ENCODE data around the gene PLXNC1. TPM values are rescaled to one million over a fixed set of nuclear protein-coding genes. Genes with fewer than 3 reads are reported as not detected.

The PLXNC1 gene
- total and polyA plus RNA-seq, 2 donors (not counting 1 experiment from before 2014, with no cell fraction given): 9.7 to 33.6 TPM

DNA sequence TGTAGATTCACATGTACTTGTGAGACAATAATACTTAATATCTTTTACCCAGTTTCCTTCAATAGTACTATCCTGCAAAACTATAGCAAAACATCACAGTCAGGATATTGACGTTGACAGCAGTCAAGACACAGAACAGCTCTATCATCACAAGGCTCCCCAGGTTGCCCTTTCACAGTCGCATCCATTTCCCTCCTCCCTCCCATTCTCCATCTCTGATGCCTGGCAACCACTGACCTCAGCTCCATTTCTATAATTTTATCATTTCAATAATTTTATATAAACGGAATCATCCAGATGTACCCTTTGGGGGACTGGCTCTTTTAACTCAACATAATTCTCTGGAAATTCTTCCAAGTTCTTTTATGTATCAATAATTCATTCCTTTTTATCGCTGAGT lies 81.5 kb downstream of the PLXNC1 start:
- TF ChIP-seq, protein P1, sequence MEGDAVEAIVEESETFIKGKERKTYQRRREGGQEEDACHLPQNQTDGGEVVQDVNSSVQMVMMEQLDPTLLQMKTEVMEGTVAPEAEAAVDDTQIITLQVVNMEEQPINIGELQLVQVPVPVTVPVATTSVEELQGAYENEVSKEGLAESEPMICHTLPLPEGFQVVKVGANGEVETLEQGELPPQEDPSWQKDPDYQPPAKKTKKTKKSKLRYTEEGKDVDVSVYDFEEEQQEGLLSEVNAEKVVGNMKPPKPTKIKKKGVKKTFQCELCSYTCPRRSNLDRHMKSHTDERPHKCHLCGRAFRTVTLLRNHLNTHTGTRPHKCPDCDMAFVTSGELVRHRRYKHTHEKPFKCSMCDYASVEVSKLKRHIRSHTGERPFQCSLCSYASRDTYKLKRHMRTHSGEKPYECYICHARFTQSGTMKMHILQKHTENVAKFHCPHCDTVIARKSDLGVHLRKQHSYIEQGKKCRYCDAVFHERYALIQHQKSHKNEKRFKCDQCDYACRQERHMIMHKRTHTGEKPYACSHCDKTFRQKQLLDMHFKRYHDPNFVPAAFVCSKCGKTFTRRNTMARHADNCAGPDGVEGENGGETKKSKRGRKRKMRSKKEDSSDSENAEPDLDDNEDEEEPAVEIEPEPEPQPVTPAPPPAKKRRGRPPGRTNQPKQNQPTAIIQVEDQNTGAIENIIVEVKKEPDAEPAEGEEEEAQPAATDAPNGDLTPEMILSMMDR (IDR thresholded peaks at IDR 0.05): no peak
- TF ChIP-seq EZH2 (IDR thresholded peaks at IDR 0.05; ENCODE audit: borderline replicate concordance, insufficient read depth, low read depth, low read length, poor library complexity, severe bottlenecking): no peak
- H2AFZ ChIP-seq (ENCODE audit: insufficient read depth, low read depth, low read length, poor library complexity, severe bottlenecking): no peak overlapping the region
- no peaks in the 10 kb centered on the region for H3K27me3 ChIP-seq (replicated peaks in 1 of 4; ENCODE audit: control extremely low read depth in 1 of 4, control insufficient read depth in 3 of 4, insufficient read depth in 4 of 4, low read length in 3 of 4)
- DNase-seq (no peak), ATAC-seq (ENCODE audit: low read depth) (no peak)
- H3K79me2 ChIP-seq (ENCODE audit: control insufficient read depth, insufficient read depth, low read length): peaks cover 4% of the 10 kb centered on the region
- H3K4me2 ChIP-seq (replicated peaks; ENCODE audit: low read depth, low read length, poor library complexity, severe bottlenecking): no peak overlapping the region
- intact Hi-C loops (cut with micrococcal nuclease): no loop called here
- H3K9ac ChIP-seq (ENCODE audit: low read length): no peak overlapping the region
- H3K27ac Mint-ChIP-seq: no peak overlapping the region
- peaks cover 41% of the 10 kb centered on the region for H3K4me1 Mint-ChIP-seq
- H3K4me3 Mint-ChIP-seq: no peak overlapping the region
- peaks cover 18 to 21% of the 10 kb centered on the region in 2 donors for H3K4me1 ChIP-seq (ENCODE audit: control insufficient read depth in 2 of 2, insufficient read depth in 2 of 2, low read length in 2 of 2)
- 93% methylated on average over 2 of the region's 4 CpGs for WGBS (ENCODE audit: insufficient coverage)
- no peak overlapping the region for H3K4me3 ChIP-seq (ENCODE audit: control extremely low read depth in 1 of 5, extremely low read depth in 1 of 5, insufficient read depth in 1 of 5, low read depth in 2 of 5, low read length in 4 of 5)
- no peaks in the 10 kb centered on the region for H3K9me3 ChIP-seq (ENCODE audit: control extremely low read depth in 1 of 3, control insufficient read depth in 2 of 3, insufficient read depth in 1 of 3, low read length in 2 of 3)
- H3K36me3 ChIP-seq (replicated peaks in 1 of 2; ENCODE audit: control extremely low read depth in 1 of 2, control insufficient read depth in 1 of 2, extremely low read depth in 1 of 2, insufficient read depth in 2 of 2, low read length in 1 of 2): peaks cover 4 to 24% of the 10 kb centered on the region in 2 experiments
- ChIA-PET CTCF (no interaction called here), POLR2A (no interaction called here)
- H3K9me3 Mint-ChIP-seq (ENCODE audit: insufficient read depth): no peaks in the 10 kb centered on the region
- H3K27me3 Mint-ChIP-seq: no peaks in the 10 kb centered on the region
- no peaks in the 10 kb centered on the region for H4K20me1 ChIP-seq (ENCODE audit: control insufficient read depth, insufficient read depth, low read length, poor library complexity, severe bottlenecking)
- H3K27ac ChIP-seq (ENCODE audit: low read length in 2 of 2): no peak overlapping the region

DNA sequence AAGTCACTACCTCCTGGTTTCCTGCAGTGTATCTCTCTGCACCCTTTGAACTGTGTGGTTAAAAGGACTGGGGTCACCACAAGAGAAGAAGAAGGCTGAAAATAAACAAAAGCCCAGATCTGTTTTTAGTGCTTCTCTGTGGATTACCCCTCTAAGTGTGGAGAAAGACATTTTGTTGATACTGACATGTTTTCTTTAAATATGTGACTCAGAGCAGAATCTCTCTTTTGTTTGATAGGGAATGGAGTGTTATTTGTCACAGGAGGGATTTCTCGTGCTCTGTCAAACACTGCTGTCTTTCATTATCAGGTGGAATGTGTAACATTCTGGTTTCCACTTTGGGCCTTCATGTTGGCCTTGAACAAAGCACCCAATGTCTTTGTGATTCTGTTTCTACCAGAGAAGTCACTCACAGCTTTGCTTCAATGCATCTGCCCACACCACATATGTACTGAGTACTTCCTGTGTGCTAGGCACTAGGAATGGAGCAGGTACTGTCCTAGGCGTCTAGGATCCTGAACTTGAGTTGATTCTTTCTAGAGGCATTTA lies 82.1 kb downstream of the PLXNC1 start:
- WGBS (ENCODE audit: insufficient coverage): 40% methylated on average over 1 of the region's 2 CpGs
- TF ChIP-seq, protein P1 (IDR thresholded peaks at IDR 0.05): no peak
- no peak for TF ChIP-seq EZH2 (IDR thresholded peaks at IDR 0.05; ENCODE audit: borderline replicate concordance, insufficient read depth, low read depth, low read length, poor library complexity, severe bottlenecking)
- Histone ChIP-seq H3K36me3 (replicated peaks in 1 of 2; ENCODE audit: control extremely low read depth in 1 of 2, control insufficient read depth in 1 of 2, extremely low read depth in 1 of 2, insufficient read depth in 2 of 2, low read length in 1 of 2) (peaks cover 4 to 22% of the 10 kb centered on the region in 2 experiments), H3K27ac (ENCODE audit: low read length in 2 of 2) (no peak overlapping the region), H3K4me2 (replicated peaks; ENCODE audit: low read depth, low read length, poor library complexity, severe bottlenecking) (peak overlapping the region; percentile 9), H2AFZ (ENCODE audit: insufficient read depth, low read depth, low read length, poor library complexity, severe bottlenecking) (no peak overlapping the region), H3K4me1 (ENCODE audit: control insufficient read depth in 2 of 2, insufficient read depth in 2 of 2, low read length in 2 of 2) (peaks cover 18 to 21% of the 10 kb centered on the region in 2 donors), H4K20me1 (ENCODE audit: control insufficient read depth, insufficient read depth, low read length, poor library complexity, severe bottlenecking) (no peaks in the 10 kb centered on the region), H3K9me3 (ENCODE audit: control extremely low read depth in 1 of 3, control insufficient read depth in 2 of 3, insufficient read depth in 1 of 3, low read length in 2 of 3) (no peaks in the 10 kb centered on the region), H3K4me3 (ENCODE audit: control extremely low read depth in 1 of 5, extremely low read depth in 1 of 5, insufficient read depth in 1 of 5, low read depth in 2 of 5, low read length in 4 of 5) (no peak overlapping the region), H3K79me2 (ENCODE audit: control insufficient read depth, insufficient read depth, low read length) (peaks cover 4% of the 10 kb centered on the region), H3K9ac (ENCODE audit: low read length) (no peak overlapping the region), H3K27me3 (replicated peaks in 1 of 4; ENCODE audit: control extremely low read depth in 1 of 4, control insufficient read depth in 3 of 4, insufficient read depth in 4 of 4, low read length in 3 of 4) (no peaks in the 10 kb centered on the region)
- ChIA-PET POLR2A (no interaction called here), CTCF (no interaction called here)
- H3K27ac Mint-ChIP-seq: peak overlapping the region; percentile 50
- H3K9me3 Mint-ChIP-seq (ENCODE audit: insufficient read depth): no peaks in the 10 kb centered on the region
- intact Hi-C loops (cut with micrococcal nuclease): no loop called here
- no peak for DNase-seq
- no peak for ATAC-seq (ENCODE audit: low read depth)
- H3K4me1 Mint-ChIP-seq: peaks cover 41% of the 10 kb centered on the region
- no peak overlapping the region for H3K4me3 Mint-ChIP-seq
- H3K27me3 Mint-ChIP-seq: no peaks in the 10 kb centered on the region

All from B cell (primary cell).